ENCODE measurements around the gene CD8B2. TPM values are rescaled to one million over a fixed set of nuclear protein-coding genes. Genes with fewer than 3 reads are reported as not detected.

Gene CD8B2
- total RNA-seq, 2 experiments from 2014 or later, result not detected

DNA sequence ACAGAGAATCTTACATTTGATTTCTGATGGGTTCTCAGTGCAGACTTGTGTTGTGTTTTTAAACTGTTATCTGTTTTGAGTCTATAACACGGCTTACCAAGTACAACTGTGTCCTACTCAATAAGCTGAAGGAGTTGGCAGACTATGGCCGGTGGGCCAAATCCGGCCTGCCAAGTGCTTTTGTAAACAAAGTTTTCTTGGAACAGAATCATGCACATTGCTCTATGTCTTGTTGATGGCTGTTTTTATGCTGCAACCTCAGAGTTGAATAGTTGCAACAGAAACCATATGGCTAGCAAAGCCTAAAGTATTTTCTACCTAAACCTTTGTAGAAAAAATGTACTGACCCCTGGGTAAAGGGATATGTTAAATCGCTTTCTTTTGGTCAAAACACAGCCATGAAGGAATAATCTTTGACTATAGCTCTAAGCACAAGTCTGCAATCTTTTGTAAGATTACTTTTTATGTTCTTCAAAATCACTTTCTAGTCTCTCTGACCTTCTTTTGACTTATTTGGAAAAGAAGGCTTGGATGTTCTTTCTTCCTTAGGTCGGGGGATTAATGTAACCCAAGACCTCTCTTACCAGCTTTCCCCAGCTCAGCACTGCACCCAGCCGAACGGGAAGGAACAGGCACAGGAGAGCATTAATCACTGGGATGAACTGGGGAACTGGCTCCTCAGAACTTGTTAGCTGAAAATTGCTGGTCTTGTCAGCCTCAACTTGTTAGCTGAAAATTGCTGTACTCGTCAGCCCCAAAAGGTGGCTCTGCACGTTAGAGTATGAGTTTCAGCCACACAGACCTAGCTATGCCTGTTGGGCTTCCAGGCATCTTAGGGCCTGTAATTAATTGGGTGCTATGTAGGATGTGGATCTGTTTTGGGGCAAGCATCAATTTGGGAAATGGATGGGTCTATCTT is 75.4 kb downstream of the CD8B2 start:
- Histone ChIP-seq H3K36me3 (ENCODE audit: insufficient read depth, low read length) (no peaks in the 10 kb centered on the region), H3K27ac (ENCODE audit: low read depth, low read length, poor library complexity, severe bottlenecking) (no peak overlapping the region), H3K4me3 (ENCODE audit: low read depth, low read length, poor library complexity, severe bottlenecking) (no peak overlapping the region), H3K4me2 (ENCODE audit: low read length) (no peak overlapping the region), H3K79me2 (ENCODE audit: insufficient read depth, low read depth, low read length) (no peaks in the 10 kb centered on the region), H3K4me1 (ENCODE audit: insufficient read depth, low read length, poor library complexity, severe bottlenecking) (no peaks in the 10 kb centered on the region), H2AFZ (ENCODE audit: low read length) (no peak overlapping the region), H3K9me2 (ENCODE audit: insufficient read depth, low read length) (no peaks in the 10 kb centered on the region), H3K9me3 (ENCODE audit: low read length) (no peaks in the 10 kb centered on the region), H4K20me1 (ENCODE audit: insufficient read depth, low read length) (no peaks in the 10 kb centered on the region)
- intact Hi-C loops (cut with micrococcal nuclease; ENCODE audit: unreplicated experiment), result no loop called here
- ChIA-PET CTCF (ENCODE audit: unreplicated experiment) (no interaction called here), POLR2A (interaction anchor here (0.6 kb wide), 1 partner anchor 14 kb away, joined by 7 read pairs; no protein-coding TSS in a partner anchor)
- no TSS peak for BruUV-seq (replicated peaks)
- TF ChIP-seq EZH2phosphoT487 (IDR thresholded peaks at IDR 0.05; ENCODE audit: borderline replicate concordance, low read depth, low read length), result no peak
- TF ChIP-seq, protein P1, sequence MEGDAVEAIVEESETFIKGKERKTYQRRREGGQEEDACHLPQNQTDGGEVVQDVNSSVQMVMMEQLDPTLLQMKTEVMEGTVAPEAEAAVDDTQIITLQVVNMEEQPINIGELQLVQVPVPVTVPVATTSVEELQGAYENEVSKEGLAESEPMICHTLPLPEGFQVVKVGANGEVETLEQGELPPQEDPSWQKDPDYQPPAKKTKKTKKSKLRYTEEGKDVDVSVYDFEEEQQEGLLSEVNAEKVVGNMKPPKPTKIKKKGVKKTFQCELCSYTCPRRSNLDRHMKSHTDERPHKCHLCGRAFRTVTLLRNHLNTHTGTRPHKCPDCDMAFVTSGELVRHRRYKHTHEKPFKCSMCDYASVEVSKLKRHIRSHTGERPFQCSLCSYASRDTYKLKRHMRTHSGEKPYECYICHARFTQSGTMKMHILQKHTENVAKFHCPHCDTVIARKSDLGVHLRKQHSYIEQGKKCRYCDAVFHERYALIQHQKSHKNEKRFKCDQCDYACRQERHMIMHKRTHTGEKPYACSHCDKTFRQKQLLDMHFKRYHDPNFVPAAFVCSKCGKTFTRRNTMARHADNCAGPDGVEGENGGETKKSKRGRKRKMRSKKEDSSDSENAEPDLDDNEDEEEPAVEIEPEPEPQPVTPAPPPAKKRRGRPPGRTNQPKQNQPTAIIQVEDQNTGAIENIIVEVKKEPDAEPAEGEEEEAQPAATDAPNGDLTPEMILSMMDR (conservative IDR thresholded peaks at IDR 0.05; ENCODE audit: low read length), result no peak
- no peak for DNase-seq (ENCODE audit: low spot score)

DNA sequence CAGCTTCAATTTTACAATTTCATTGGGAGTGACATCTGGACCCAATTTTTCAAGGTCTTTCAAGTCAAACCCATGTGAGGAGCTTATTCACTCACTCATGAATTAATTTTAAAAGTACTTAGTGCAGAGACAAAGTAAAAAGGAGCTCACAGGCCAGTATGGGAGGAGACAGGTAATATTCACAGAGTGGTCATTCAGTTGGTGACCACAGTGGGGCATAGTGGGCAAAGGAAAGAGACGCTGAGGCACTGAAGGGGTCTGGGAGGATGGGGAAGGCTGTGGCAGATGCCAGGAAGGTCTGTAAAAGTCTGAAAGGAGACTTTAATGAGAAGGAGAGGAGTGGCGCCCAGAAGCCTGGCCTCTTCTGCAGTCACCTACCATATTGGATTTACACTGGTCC is 76.0 kb downstream of the CD8B2 start:
- Histone ChIP-seq H3K9me2 (ENCODE audit: insufficient read depth, low read length) (no peaks in the 10 kb centered on the region), H3K27ac (ENCODE audit: low read depth, low read length, poor library complexity, severe bottlenecking) (no peak overlapping the region), H3K9me3 (ENCODE audit: low read length) (no peaks in the 10 kb centered on the region), H4K20me1 (ENCODE audit: insufficient read depth, low read length) (no peaks in the 10 kb centered on the region), H3K79me2 (ENCODE audit: insufficient read depth, low read depth, low read length) (no peaks in the 10 kb centered on the region), H3K4me3 (ENCODE audit: low read depth, low read length, poor library complexity, severe bottlenecking) (no peak overlapping the region), H3K4me1 (ENCODE audit: insufficient read depth, low read length, poor library complexity, severe bottlenecking) (no peaks in the 10 kb centered on the region), H3K36me3 (ENCODE audit: insufficient read depth, low read length) (no peaks in the 10 kb centered on the region), H2AFZ (ENCODE audit: low read length) (no peak overlapping the region), H3K4me2 (ENCODE audit: low read length) (no peak overlapping the region)
- intact Hi-C loops (cut with micrococcal nuclease; ENCODE audit: unreplicated experiment), result no loop called here
- BruUV-seq (replicated peaks), result no TSS peak
- ChIA-PET POLR2A (no interaction called here), CTCF (ENCODE audit: unreplicated experiment) (no interaction called here)
- no peak for DNase-seq (ENCODE audit: low spot score)
- no peak for TF ChIP-seq EZH2phosphoT487 (IDR thresholded peaks at IDR 0.05; ENCODE audit: borderline replicate concordance, low read depth, low read length)
- TF ChIP-seq, protein P1 (conservative IDR thresholded peaks at IDR 0.05; ENCODE audit: low read length), result no peak

DNA sequence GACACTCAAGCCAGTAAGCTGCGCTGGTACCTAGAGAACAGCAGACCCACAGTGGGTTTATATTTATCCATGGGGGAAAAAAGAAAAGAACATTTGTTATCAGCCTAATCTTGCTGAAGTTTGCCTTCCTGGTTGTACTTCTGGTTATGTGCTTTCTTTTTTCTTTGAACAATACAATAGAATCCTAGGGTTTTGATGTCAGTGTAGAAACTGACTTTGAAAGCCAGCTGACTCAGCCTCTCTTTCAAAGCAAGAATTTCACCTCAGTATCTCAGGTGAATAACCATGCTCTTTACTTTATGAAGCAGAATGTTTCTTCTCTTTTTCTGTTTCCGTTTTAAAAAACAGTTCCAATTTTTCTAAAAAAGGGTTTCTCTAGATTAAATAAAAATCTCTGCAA is 78.4 kb downstream of the CD8B2 start:
- no peaks in the 10 kb centered on the region for H3K79me2 ChIP-seq (ENCODE audit: insufficient read depth, low read depth, low read length)
- POLR2A ChIA-PET, result interaction anchor here (0.8 kb wide), 1 partner anchor 19 kb away, joined by 3 read pairs; no protein-coding TSS in a partner anchor
- BruUV-seq (replicated peaks), result no TSS peak

More for the DNA sequence above, 78.4 kb downstream of the CD8B2 start:
- H3K9me2 ChIP-seq (ENCODE audit: insufficient read depth, low read length), result no peaks in the 10 kb centered on the region
- H4K20me1 ChIP-seq (ENCODE audit: insufficient read depth, low read length), result no peaks in the 10 kb centered on the region
- intact Hi-C loops (cut with micrococcal nuclease; ENCODE audit: unreplicated experiment), result no loop called here
- no peaks in the 10 kb centered on the region for H3K36me3 ChIP-seq (ENCODE audit: insufficient read depth, low read length)
- CTCF ChIA-PET (ENCODE audit: unreplicated experiment), result no interaction called here
- H3K9me3 ChIP-seq (ENCODE audit: low read length), result no peaks in the 10 kb centered on the region
- no peak overlapping the region for H3K4me2 ChIP-seq (ENCODE audit: low read length)
- no peak overlapping the region for H3K4me3 ChIP-seq (ENCODE audit: low read depth, low read length, poor library complexity, severe bottlenecking)
- TF ChIP-seq, protein P1 (conservative IDR thresholded peaks at IDR 0.05; ENCODE audit: low read length), result no peak
- TF ChIP-seq EZH2phosphoT487 (IDR thresholded peaks at IDR 0.05; ENCODE audit: borderline replicate concordance, low read depth, low read length), result no peak
- H3K4me1 ChIP-seq (ENCODE audit: insufficient read depth, low read length, poor library complexity, severe bottlenecking), result no peaks in the 10 kb centered on the region
- no peak overlapping the region for H2AFZ ChIP-seq (ENCODE audit: low read length)
- H3K27ac ChIP-seq (ENCODE audit: low read depth, low read length, poor library complexity, severe bottlenecking), result no peak overlapping the region
- no peak for DNase-seq (ENCODE audit: low spot score)
